C4-2B (cell line): ENCODE measurements around the gene NEUROD6.

Experiments
- H3K27ac ChIP-seq: fragments of 450-650 bp; 2 replicates; pipeline ENCODE4 v1.5.1; 2017
- CTCF ChIP-seq: fragments of 450-650 bp; conservative IDR thresholded peaks from 2 replicates; pipeline ENCODE4 v1.5.1; 2017; ENCODE audit warnings: mild to moderate bottlenecking
- ZFX ChIP-seq: fragments of 450-650 bp; IDR thresholded peaks from 2 replicates; pipeline ENCODE4 v1.6.1; 2017

NEUROD6 gene

GRCh38 chr7:31368620-31369019 is 28.1 kb upstream of the NEUROD6 start:
- H3K27ac ChIP-seq, result no peak overlapping the region
- TF ChIP-seq ZFX, result no peak
- no peak for TF ChIP-seq CTCF

- no peak overlapping the region for H3K27ac ChIP-seq
- TF ChIP-seq CTCF (no peak), ZFX (no peak)
Observed at GRCh38 chr7:31363496-31363895, 23.0 kb upstream of the NEUROD6 start.

GRCh38 chr7:31363051-31363450 is 22.5 kb upstream of the NEUROD6 start:
- TF ChIP-seq ZFX (no peak), CTCF (no peak)
- no peak overlapping the region for H3K27ac ChIP-seq

GRCh38 chr7:31362401-31362800 is 21.9 kb upstream of the NEUROD6 start:
- H3K27ac ChIP-seq, result no peak overlapping the region
- no peak for TF ChIP-seq ZFX
- TF ChIP-seq CTCF, result no peak

- no peak overlapping the region for H3K27ac ChIP-seq
- TF ChIP-seq ZFX, result no peak
Observed at GRCh38 chr7:31358467-31358866, 17.9 kb upstream of the NEUROD6 start.

GRCh38 chr7:31345421-31345820 is 4.9 kb upstream of the NEUROD6 start:
- TF ChIP-seq ZFX, result no peak
- TF ChIP-seq CTCF, result no peak
- no peak overlapping the region for H3K27ac ChIP-seq

- TF ChIP-seq CTCF, result no peak
- no peak for TF ChIP-seq ZFX
- H3K27ac ChIP-seq, result no peak overlapping the region
Observed at GRCh38 chr7:31343516-31344305, 3.2 kb upstream of the NEUROD6 start.

- no peak for TF ChIP-seq ZFX
- H3K27ac ChIP-seq, result no peak overlapping the region
Observed at GRCh38 chr7:31341141-31341540, 615 bp upstream of the NEUROD6 start.
